ENCODE results near the gene NRCAM.

The NRCAM gene

DNA sequence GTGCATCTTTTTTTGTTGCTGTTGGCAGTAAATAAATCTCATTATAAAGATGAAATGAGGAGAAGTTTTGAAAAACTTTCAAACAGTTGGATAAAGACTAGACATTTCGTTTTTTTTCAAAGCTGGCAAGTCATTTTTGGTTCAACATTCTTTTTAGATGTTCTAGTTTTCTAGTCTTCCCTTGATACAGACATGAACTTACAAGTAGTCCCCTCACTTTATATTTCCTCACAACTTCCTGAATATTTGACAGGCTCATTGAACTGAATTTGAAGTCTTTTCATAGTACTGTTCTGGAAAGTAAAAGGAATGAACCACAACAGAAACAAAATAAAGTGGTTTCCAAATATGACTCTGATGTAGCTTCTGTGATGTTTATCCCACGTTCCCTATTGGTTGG lies 134.2 kb downstream of the NRCAM start:
- H3K27ac ChIP-seq (ENCODE audit: low read depth, low read length) = no peak overlapping the region
- H3K4me3 ChIP-seq (ENCODE audit: low read length) = no peak overlapping the region
- no peaks in the 10 kb centered on the region for H3K36me3 ChIP-seq (ENCODE audit: insufficient read depth, low read length)
- H3K9ac ChIP-seq (ENCODE audit: low read depth, low read length) = no peak overlapping the region
- H3K27me3 ChIP-seq (ENCODE audit: insufficient read depth, low read length) = no peaks in the 10 kb centered on the region
- peaks cover 31% of the 10 kb centered on the region for H3K4me1 ChIP-seq (ENCODE audit: insufficient read depth, low read length)
- no peaks in the 10 kb centered on the region for H3K9me3 ChIP-seq (ENCODE audit: insufficient read depth, low read depth, low read length)
- WGBS = 87% methylated on average over 2 of the region's 2 CpGs

DNA sequence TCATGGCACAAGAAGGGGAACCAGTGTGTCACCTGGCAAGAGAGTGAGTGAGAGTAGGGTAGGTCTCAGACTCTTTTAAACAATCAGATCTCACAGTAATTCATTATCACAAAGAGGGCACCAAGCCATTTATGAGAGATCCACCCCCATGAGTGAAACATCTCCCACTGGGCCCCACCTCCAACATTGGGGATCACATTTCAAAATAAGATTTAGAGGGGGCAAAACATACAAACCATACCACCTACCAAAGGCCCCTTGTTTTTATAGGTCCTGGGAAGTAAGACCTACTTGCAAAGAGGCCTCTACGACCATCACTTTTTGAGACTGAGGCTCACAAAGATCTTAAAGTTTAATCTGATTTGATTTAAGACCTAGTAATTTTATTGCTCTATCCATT lies 134.9 kb downstream of the NRCAM start:
- Histone ChIP-seq H3K27me3 (ENCODE audit: insufficient read depth, low read length) (no peaks in the 10 kb centered on the region), H3K4me3 (ENCODE audit: low read length) (no peak overlapping the region), H3K9ac (ENCODE audit: low read depth, low read length) (no peak overlapping the region), H3K9me3 (ENCODE audit: insufficient read depth, low read depth, low read length) (no peaks in the 10 kb centered on the region), H3K36me3 (ENCODE audit: insufficient read depth, low read length) (no peaks in the 10 kb centered on the region), H3K4me1 (ENCODE audit: insufficient read depth, low read length) (peaks cover 24% of the 10 kb centered on the region), H3K27ac (ENCODE audit: low read depth, low read length) (no peak overlapping the region)
- WGBS = 91% methylated on average over 1 of the region's 1 CpG

- Histone ChIP-seq H3K27ac (ENCODE audit: low read depth, low read length) (no peak overlapping the region), H3K4me1 (ENCODE audit: insufficient read depth, low read length) (peaks cover 4% of the 10 kb centered on the region), H3K9me3 (ENCODE audit: insufficient read depth, low read depth, low read length) (no peaks in the 10 kb centered on the region), H3K4me3 (ENCODE audit: low read length) (no peak overlapping the region), H3K27me3 (ENCODE audit: insufficient read depth, low read length) (no peaks in the 10 kb centered on the region), H3K9ac (ENCODE audit: low read depth, low read length) (no peak overlapping the region), H3K36me3 (ENCODE audit: insufficient read depth, low read length) (no peaks in the 10 kb centered on the region)
- WGBS = 100% methylated on average over 1 of the region's 1 CpG
Observed at GRCh38 chr7:108316708-108317107, 139.5 kb downstream of the NRCAM start.

DNA sequence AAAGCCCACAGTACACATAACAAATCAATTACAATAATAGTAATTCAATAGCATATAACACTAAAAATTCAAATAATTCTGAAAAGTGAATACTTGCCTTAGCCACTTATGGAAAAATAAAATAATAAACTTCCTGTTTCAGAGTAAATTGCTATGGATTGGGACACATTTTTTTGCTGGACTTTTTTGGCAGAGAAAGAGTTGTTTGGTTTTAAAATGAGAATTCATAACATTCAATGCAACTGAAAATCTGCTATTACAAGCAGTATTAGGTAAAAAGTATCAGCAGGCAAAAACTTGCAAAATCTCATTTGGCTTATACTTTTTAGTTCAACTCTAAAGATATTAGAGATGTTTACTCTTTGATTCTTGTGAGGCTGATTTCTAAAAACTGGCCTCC lies 141.7 kb downstream of the NRCAM start:
- no peak overlapping the region for H3K4me3 ChIP-seq (ENCODE audit: low read length)

DNA sequence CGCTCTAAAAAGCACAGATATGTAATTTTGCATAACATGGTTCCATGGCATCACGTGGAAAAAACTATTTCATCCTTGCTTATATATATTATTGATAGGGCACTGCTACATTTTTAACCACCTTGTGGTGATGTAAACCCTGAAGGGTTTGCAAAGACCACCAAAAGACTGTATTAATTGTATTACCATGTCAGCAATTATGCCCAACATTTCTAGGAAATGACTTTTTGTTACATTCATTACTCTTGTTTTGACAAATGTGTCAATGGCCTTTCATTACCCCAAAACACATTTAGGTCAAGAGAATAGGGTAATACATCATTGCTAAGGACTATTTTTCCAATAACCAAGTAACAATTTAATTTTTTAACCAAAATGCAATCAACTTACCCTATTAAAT lies 142.2 kb downstream of the NRCAM start:
- Histone ChIP-seq H3K27me3 (ENCODE audit: insufficient read depth, low read length) (no peaks in the 10 kb centered on the region), H3K9ac (ENCODE audit: low read depth, low read length) (no peak overlapping the region), H3K27ac (ENCODE audit: low read depth, low read length) (no peak overlapping the region), H3K4me1 (ENCODE audit: insufficient read depth, low read length) (peaks cover 19% of the 10 kb centered on the region), H3K4me3 (ENCODE audit: low read length) (no peak overlapping the region), H3K9me3 (ENCODE audit: insufficient read depth, low read depth, low read length) (no peaks in the 10 kb centered on the region), H3K36me3 (ENCODE audit: insufficient read depth, low read length) (no peaks in the 10 kb centered on the region)
- 93% methylated on average over 1 of the region's 2 CpGs for whole genome bisulfite sequencing

More for the DNA sequence above, 141.7 kb downstream of the NRCAM start:
- H3K27ac ChIP-seq (ENCODE audit: low read depth, low read length) = no peak overlapping the region
- no peaks in the 10 kb centered on the region for H3K27me3 ChIP-seq (ENCODE audit: insufficient read depth, low read length)
- no peak overlapping the region for H3K9ac ChIP-seq (ENCODE audit: low read depth, low read length)
- H3K9me3 ChIP-seq (ENCODE audit: insufficient read depth, low read depth, low read length) = no peaks in the 10 kb centered on the region
- H3K4me1 ChIP-seq (ENCODE audit: insufficient read depth, low read length) = peaks cover 16% of the 10 kb centered on the region
- no peaks in the 10 kb centered on the region for H3K36me3 ChIP-seq (ENCODE audit: insufficient read depth, low read length)

- 67% methylated on average over 2 of the region's 3 CpGs for WGBS
- Histone ChIP-seq H3K36me3 (ENCODE audit: insufficient read depth, low read length) (no peaks in the 10 kb centered on the region), H3K4me3 (ENCODE audit: low read length) (no peak overlapping the region), H3K4me1 (ENCODE audit: insufficient read depth, low read length) (peaks cover 20% of the 10 kb centered on the region), H3K27me3 (ENCODE audit: insufficient read depth, low read length) (no peaks in the 10 kb centered on the region), H3K27ac (ENCODE audit: low read depth, low read length) (no peak overlapping the region), H3K9ac (ENCODE audit: low read depth, low read length) (no peak overlapping the region), H3K9me3 (ENCODE audit: insufficient read depth, low read depth, low read length) (no peaks in the 10 kb centered on the region)
Observed at GRCh38 chr7:108313086-108313485, 143.2 kb downstream of the NRCAM start.

DNA sequence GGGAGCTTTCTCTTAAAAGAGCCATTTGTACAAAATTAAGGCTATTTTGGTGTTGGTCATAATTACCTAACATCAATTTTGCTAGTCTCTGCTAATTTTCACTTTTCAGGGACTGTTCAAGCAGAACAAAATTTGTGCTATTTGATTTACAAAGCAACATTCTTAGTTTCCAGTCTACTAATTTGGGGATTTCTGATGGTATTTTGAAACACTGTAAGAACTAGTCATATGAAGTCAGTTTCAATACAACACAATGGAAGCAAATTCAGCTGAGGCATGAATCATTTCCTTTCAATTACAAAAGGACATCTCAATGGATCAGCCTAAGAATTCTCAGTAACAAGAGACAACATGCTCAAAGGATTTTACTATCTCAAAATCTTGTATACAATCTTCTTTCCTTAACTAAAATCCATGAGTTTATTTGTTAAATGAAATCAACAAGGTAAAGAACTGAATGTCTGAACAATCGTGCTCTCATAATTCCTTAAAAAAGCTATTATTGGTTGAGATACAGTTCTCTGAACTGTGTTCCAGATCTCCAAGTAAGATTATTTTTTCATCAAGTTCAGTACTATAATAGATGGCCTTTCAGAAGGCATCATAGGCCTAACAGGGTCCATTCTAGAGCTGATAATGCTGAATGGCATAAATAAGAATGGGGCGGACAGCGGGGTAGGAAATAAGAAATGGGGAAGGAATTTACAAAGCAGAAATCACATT lies 144.6 kb downstream of the NRCAM start:
- Histone ChIP-seq H3K36me3 (ENCODE audit: insufficient read depth, low read length) (no peaks in the 10 kb centered on the region), H3K27me3 (ENCODE audit: insufficient read depth, low read length) (no peaks in the 10 kb centered on the region), H3K9me3 (ENCODE audit: insufficient read depth, low read depth, low read length) (no peaks in the 10 kb centered on the region), H3K4me3 (ENCODE audit: low read length) (no peak overlapping the region), H3K9ac (ENCODE audit: low read depth, low read length) (no peak overlapping the region), H3K27ac (ENCODE audit: low read depth, low read length) (peak overlapping the region; percentile 53; the same call in 1 of the 2 replicates), H3K4me1 (ENCODE audit: insufficient read depth, low read length) (peaks cover 20% of the 10 kb centered on the region)
- 96% methylated on average over 3 of the region's 3 CpGs for WGBS

DNA sequence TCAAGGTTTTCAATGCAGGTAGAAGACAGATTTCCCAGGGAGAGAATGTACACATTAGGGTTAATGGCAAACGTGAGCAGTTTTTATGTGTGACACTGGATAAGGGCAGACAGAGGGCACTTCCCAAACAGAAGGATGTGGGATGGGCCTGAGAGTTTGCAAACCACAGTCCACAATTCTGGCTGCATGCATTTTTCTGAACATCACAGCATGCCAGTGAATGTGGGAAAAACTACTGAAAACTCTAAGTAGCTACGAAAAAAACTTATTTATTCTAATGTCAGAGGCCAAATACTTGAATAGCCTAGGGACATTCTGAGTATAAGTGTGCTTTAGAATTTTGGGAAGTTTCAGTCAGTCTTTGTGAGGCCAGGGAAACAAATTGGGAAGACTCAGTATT lies 145.9 kb downstream of the NRCAM start:
- Histone ChIP-seq H3K36me3 (ENCODE audit: insufficient read depth, low read length) (no peaks in the 10 kb centered on the region), H3K4me1 (ENCODE audit: insufficient read depth, low read length) (peaks cover 20% of the 10 kb centered on the region), H3K4me3 (ENCODE audit: low read length) (no peak overlapping the region), H3K27me3 (ENCODE audit: insufficient read depth, low read length) (no peaks in the 10 kb centered on the region), H3K9ac (ENCODE audit: low read depth, low read length) (no peak overlapping the region), H3K27ac (ENCODE audit: low read depth, low read length) (no peak overlapping the region), H3K9me3 (ENCODE audit: insufficient read depth, low read depth, low read length) (no peaks in the 10 kb centered on the region)
- WGBS = 86% methylated on average over 2 of the region's 2 CpGs

GRCh38 chr7:108308903-108309302 lies 147.3 kb downstream of the NRCAM start:
- WGBS = 79% methylated on average over 2 of the region's 2 CpGs
- no peaks in the 10 kb centered on the region for H3K36me3 ChIP-seq (ENCODE audit: insufficient read depth, low read length)
- H3K4me3 ChIP-seq (ENCODE audit: low read length) = no peak overlapping the region
- H3K4me1 ChIP-seq (ENCODE audit: insufficient read depth, low read length) = peaks cover 20% of the 10 kb centered on the region
- no peaks in the 10 kb centered on the region for H3K27me3 ChIP-seq (ENCODE audit: insufficient read depth, low read length)
- H3K27ac ChIP-seq (ENCODE audit: low read depth, low read length) = no peak overlapping the region
- H3K9ac ChIP-seq (ENCODE audit: low read depth, low read length) = no peak overlapping the region
- H3K9me3 ChIP-seq (ENCODE audit: insufficient read depth, low read depth, low read length) = no peaks in the 10 kb centered on the region

GRCh38 chr7:108308276-108308675 lies 148.0 kb downstream of the NRCAM start:
- no peak overlapping the region for H3K27ac ChIP-seq (ENCODE audit: low read depth, low read length)
- H3K9ac ChIP-seq (ENCODE audit: low read depth, low read length) = no peak overlapping the region
- 95% methylated on average over 3 of the region's 3 CpGs for WGBS
- no peaks in the 10 kb centered on the region for H3K36me3 ChIP-seq (ENCODE audit: insufficient read depth, low read length)
- H3K4me1 ChIP-seq (ENCODE audit: insufficient read depth, low read length) = peaks cover 20% of the 10 kb centered on the region
- H3K27me3 ChIP-seq (ENCODE audit: insufficient read depth, low read length) = no peaks in the 10 kb centered on the region
- no peak overlapping the region for H3K4me3 ChIP-seq (ENCODE audit: low read length)
- no peaks in the 10 kb centered on the region for H3K9me3 ChIP-seq (ENCODE audit: insufficient read depth, low read depth, low read length)

GRCh38 chr7:108307595-108307994 lies 148.6 kb downstream of the NRCAM start:
- H3K27ac ChIP-seq (ENCODE audit: low read depth, low read length) = no peak overlapping the region
- 78% methylated on average over 2 of the region's 2 CpGs for WGBS
- H3K9me3 ChIP-seq (ENCODE audit: insufficient read depth, low read depth, low read length) = no peaks in the 10 kb centered on the region
- H3K9ac ChIP-seq (ENCODE audit: low read depth, low read length) = no peak overlapping the region
- H3K27me3 ChIP-seq (ENCODE audit: insufficient read depth, low read length) = no peaks in the 10 kb centered on the region
- peaks cover 20% of the 10 kb centered on the region for H3K4me1 ChIP-seq (ENCODE audit: insufficient read depth, low read length)
- no peaks in the 10 kb centered on the region for H3K36me3 ChIP-seq (ENCODE audit: insufficient read depth, low read length)
- no peak overlapping the region for H3K4me3 ChIP-seq (ENCODE audit: low read length)

DNA sequence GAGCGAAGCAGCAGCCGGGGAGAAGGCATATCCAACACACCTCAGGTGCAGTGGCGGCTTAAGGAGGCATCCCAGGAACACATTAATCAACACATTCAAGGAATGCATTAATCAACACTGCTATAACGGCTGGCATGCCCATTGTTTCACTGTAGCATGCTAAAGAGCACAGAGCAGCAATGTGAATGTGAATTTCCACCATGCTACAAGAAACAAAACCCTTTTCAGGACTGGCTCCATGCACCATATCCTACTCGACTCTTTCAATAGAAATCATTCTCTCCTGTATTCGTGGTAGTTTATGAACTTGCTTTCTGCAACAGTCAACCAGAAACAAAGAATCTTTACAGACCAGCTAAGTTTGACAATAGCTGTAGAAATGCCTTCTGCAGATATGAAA lies 149.0 kb downstream of the NRCAM start:
- no peaks in the 10 kb centered on the region for H3K27me3 ChIP-seq (ENCODE audit: insufficient read depth, low read length)
- no peak overlapping the region for H3K27ac ChIP-seq (ENCODE audit: low read depth, low read length)
- H3K4me3 ChIP-seq (ENCODE audit: low read length) = no peak overlapping the region
- no peaks in the 10 kb centered on the region for H3K9me3 ChIP-seq (ENCODE audit: insufficient read depth, low read depth, low read length)
- no peaks in the 10 kb centered on the region for H3K36me3 ChIP-seq (ENCODE audit: insufficient read depth, low read length)
- peaks cover 20% of the 10 kb centered on the region for H3K4me1 ChIP-seq (ENCODE audit: insufficient read depth, low read length)
- WGBS = 91% methylated on average over 6 of the region's 6 CpGs
- H3K9ac ChIP-seq (ENCODE audit: low read depth, low read length) = no peak overlapping the region

All from HUES64 (cell line).